Activated naive CD4-positive, alpha-beta T cell treated with anti-CD3 and anti-CD28 coated beads, Interleukin-2, amount 50 U/mL, for 16 hours (primary cell): Measurements from ENCODE around the gene NAT8L.

Experiments used
- DNase-seq: peaks from one replicate; pipeline ENCODE4 v3.0.0-alpha.2; 2020

NAT8L gene

GRCh38 chr4:2096073-2096609, 37.0 kb downstream of the NAT8L start:
- DNase-seq = no peak

GRCh38 chr4:2101346-2102044, 42.4 kb downstream of the NAT8L start:
- no peak for DNase-seq

GRCh38 chr4:2102045-2102883, 43.1 kb downstream of the NAT8L start:
- no peak for DNase-seq

GRCh38 chr4:2103127-2103842, 44.2 kb downstream of the NAT8L start:
- DNase-seq = no peak

- DNase-seq = no peak
Observed at GRCh38 chr4:2103843-2104547, 44.9 kb downstream of the NAT8L start.

GRCh38 chr4:2104556-2105345, 45.6 kb downstream of the NAT8L start:
- no peak for DNase-seq

- DNase-seq = no peak
Observed at GRCh38 chr4:2105559-2105958, 46.4 kb downstream of the NAT8L start.

- no peak for DNase-seq
Observed at GRCh38 chr4:2116687-2117400, 57.7 kb downstream of the NAT8L start.
